ENCODE measurements around the gene GABARAP. TPM values are rescaled to one million over a fixed set of nuclear protein-coding genes. Genes with fewer than 3 reads are reported as not detected.

The GABARAP gene
- total RNA-seq, 6 experiments from 2014 or later: 238 to 330 (median 244) TPM

GRCh38 chr17:7217113-7217987 is 24.9 kb downstream of the GABARAP start:
- Histone ChIP-seq H3K27me3 (no peaks in the 10 kb centered on the region), H3K27ac (peak overlapping the region in 1 of 3 donors; percentile 51), H3K9me3 (no peaks in the 10 kb centered on the region), H3K4me1 (peaks cover 2 to 35% (median 10%) of the 10 kb centered on the region in 4 donors), H3K36me3 (peaks cover 0 to 13% (median 3%) of the 10 kb centered on the region in 4 donors), H3K4me3 (peak overlapping the region in 2 of 3 donors; percentile 20 to 21)
- TF ChIP-seq CTCF (IDR thresholded peaks at IDR 0.05) (no peak), POLR2A (IDR thresholded peaks at IDR 0.05) (no peak)
- peak in 1 of 3 donors; percentile 34 for DNase-seq
- ATAC-seq: no peak
- intact Hi-C loops (cut with DNase I): no loop called here
- WGBS (ENCODE audit: insufficient coverage, low coverage, low lambda C conversion rate, missing lambda C conversion rate): 2% methylated on average over 31 of the region's 32 CpGs

DNA sequence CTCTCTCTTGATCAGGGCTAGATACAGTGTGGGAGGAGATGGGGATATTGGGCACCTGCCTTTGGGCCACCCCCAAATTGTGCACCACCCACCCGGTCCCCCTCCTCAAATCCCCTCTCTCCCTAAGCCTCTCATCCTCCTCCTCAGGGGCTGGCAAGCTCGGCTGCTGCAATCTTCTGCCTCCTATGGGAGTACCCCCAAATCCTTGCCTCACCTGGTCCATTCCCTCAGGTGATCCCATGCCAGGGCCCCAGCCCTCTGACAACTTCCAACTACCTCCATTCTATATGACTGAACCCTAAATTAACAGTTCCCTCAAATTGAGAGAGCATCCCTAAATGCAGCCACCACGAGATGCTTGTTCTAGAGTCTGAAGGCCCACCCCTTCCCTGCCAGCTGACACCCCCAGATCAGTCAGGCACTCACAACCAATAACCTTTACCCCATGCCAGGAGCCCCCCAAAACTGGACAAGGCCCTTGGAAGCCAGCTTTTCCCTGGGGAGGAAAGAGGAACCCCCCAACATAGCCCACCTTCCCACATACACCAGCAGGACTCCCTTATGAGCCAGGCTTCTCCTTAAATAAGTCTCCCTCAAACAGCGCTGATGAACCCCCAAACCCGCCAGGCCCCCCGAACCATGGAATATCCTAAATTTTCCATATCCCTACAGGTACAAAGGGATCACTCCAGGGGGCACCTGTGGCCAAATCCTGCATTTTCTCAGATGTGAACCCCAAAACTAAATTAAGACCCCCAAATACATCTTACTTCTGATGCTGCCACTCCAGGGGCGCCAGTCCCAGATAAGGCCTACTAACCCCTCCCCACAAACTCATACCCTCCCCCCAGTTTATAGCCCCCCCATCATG is 25.8 kb downstream of the GABARAP start:
- Histone ChIP-seq H3K27ac (no peak overlapping the region), H3K4me1 (peaks cover 2 to 26% (median 9%) of the 10 kb centered on the region in 4 donors), H3K27me3 (no peaks in the 10 kb centered on the region), H3K36me3 (peaks cover 0 to 4% (median 0%) of the 10 kb centered on the region in 4 donors), H3K4me3 (peak overlapping the region in 2 of 3 donors; percentile 20 to 21), H3K9me3 (no peaks in the 10 kb centered on the region)
- DNase-seq (no peak), ATAC-seq (no peak)
- no peak for TF ChIP-seq POLR2A (IDR thresholded peaks at IDR 0.05)
- no peak for TF ChIP-seq CTCF (IDR thresholded peaks at IDR 0.05)
- intact Hi-C loops (cut with DNase I): no loop called here
- 28% methylated on average over 7 of the region's 7 CpGs for WGBS (ENCODE audit: insufficient coverage, low coverage, low lambda C conversion rate, missing lambda C conversion rate)

DNA sequence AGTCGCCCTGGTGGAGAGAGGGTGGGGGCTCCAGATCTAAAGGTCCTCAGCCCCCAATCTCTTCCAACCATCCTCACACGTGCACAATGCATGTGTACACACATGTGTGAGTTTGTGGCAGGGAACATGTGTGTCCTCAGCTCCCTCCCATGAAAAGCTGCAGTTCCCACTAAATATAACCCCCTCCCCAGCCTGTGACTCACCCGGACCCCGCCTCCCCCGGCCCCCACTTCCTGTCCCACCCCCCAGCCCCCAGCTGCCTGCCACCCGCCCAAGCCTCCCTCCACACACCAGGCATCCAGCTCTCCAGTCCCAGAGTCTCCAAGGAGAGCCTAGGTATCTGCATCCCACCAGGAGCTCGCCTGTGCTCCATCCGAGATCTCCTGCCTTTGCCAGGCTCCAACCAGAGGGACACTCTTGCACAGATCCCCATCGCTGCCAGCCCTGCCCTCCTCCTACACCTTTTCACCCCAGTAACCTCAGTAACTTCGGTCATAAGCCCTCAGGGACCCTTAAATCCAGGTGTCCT is 26.5 kb downstream of the GABARAP start:
- WGBS (ENCODE audit: insufficient coverage, low coverage, low lambda C conversion rate, missing lambda C conversion rate): 33% methylated on average over 6 of the region's 10 CpGs

More for the DNA sequence above, 26.5 kb downstream of the GABARAP start:
- H3K4me3 ChIP-seq: no peak overlapping the region
- no peaks in the 10 kb centered on the region for H3K27me3 ChIP-seq
- peaks cover 0 to 18% (median 5%) of the 10 kb centered on the region in 4 donors for H3K4me1 ChIP-seq
- H3K9me3 ChIP-seq: no peaks in the 10 kb centered on the region
- no peaks in the 10 kb centered on the region for H3K36me3 ChIP-seq
- TF ChIP-seq POLR2A (IDR thresholded peaks at IDR 0.05) (no peak), CTCF (IDR thresholded peaks at IDR 0.05) (no peak)
- DNase-seq: no peak
- intact Hi-C loops (cut with DNase I): no loop called here
- no peak overlapping the region for H3K27ac ChIP-seq
- ATAC-seq: no peak
